Endothelial cell of umbilical vein (primary cell): ENCODE data around the gene GLT8D1. TPM values are rescaled to one million over a fixed set of nuclear protein-coding genes. Genes with fewer than 3 reads are reported as not detected.

ENCODE experiments used
- BruUV-seq: library from RNA; stranded (reverse); fragments of 400-500 nt; replicated peaks from 2 replicates; lab custom pipeline; 2021; lab: Mats Ljungman, UMichigan
- CTCF ChIA-PET: fragments of 300-600, 350-600 bp; sonication (Branson Sonifier 250); formaldehyde crosslinking; loops from one replicate; lab custom pipeline; 2021; ENCODE audit warnings: antibody characterized with exemption, inconsistent platforms; lab: Charles Lee
- POLR2A ChIA-PET: fragments of 300-600, 350-600 bp; sonication (Branson Sonifier 250); formaldehyde crosslinking; loops from one replicate; lab custom pipeline; 2021; ENCODE audit warnings: antibody characterized with exemption, inconsistent platforms; lab: Charles Lee
- DNase-seq: peaks from one replicate; pipeline ENCODE4 v3.0.0-alpha.2; 2011; ENCODE audit warnings: low read depth, low spot score
- FAIRE-seq: peaks from 2 replicates; lab custom pipeline; 2011; peaks lifted over from hg19 to GRCh38; lab: Jason Lieb, UNC
- H2AFZ ChIP-seq: 2 replicates; pipeline ENCODE4 v1.6.0; 2012; ENCODE audit warnings: low read depth, low read length, control low read depth, inconsistent platforms
- H3K27ac ChIP-seq: 2 replicates; pipeline ENCODE4 v1.5.1; 2011; ENCODE audit warnings: low read depth, mild to moderate bottlenecking, control low read depth, low read length, moderate library complexity; ENCODE audit not compliant: insufficient read depth
- H3K27me3 ChIP-seq, 2 experiments: 2 replicates each; pipeline versions ENCODE4 v1.6.0 to v1.6.1; 2011; ENCODE audit warnings: low read length in 2 of 2, mixed read lengths in 1 of 2; ENCODE audit not compliant: control insufficient read depth in 2 of 2, insufficient read depth in 2 of 2
- H3K36me3 ChIP-seq, 2 experiments: 2 replicates in 1 of 2; 3 replicates in 1 of 2; pipeline ENCODE4 v1.5.1; 2011; ENCODE audit warnings: low read length in 2 of 2, mild to moderate bottlenecking in 1 of 2, moderate library complexity in 1 of 2; ENCODE audit not compliant: control insufficient read depth in 2 of 2, insufficient read depth in 2 of 2; ENCODE audit errors: extremely low read depth in 1 of 2
- H3K4me1 ChIP-seq: 3 replicates; pipeline ENCODE4 v1.5.1; 2011; ENCODE audit warnings: mild to moderate bottlenecking, low read length; ENCODE audit not compliant: control insufficient read depth, insufficient read depth; ENCODE audit errors: extremely low read depth
- H3K4me2 ChIP-seq: 2 replicates; pipeline ENCODE4 v1.6.1; 2011; ENCODE audit warnings: low read length, control low read depth, mixed read lengths; ENCODE audit not compliant: insufficient read depth
- H3K4me3 ChIP-seq, 3 experiments: fragments of 200-600 bp in 1 of 3; sonication (generic), shearing (Covaris generic) in 1 of 3; replicated peaks in 1 of 3; 2 replicates each; pipeline ENCODE4 v1.5.1; 2011 to 2016; ENCODE audit warnings: control low read depth in 3 of 3, low read length in 3 of 3, mild to moderate bottlenecking in 2 of 3, inconsistent platforms in 1 of 3, low read depth in 1 of 3, moderate library complexity in 1 of 3; ENCODE audit not compliant: insufficient read depth in 1 of 3
- H3K79me2 ChIP-seq: 2 replicates; pipeline ENCODE4 v1.6.0; 2012; ENCODE audit warnings: low read length, inconsistent platforms; ENCODE audit not compliant: control insufficient read depth, insufficient read depth
- H3K9ac ChIP-seq: replicated peaks from 2 replicates; pipeline ENCODE3; 2011; ENCODE audit warnings: low read length, control low read depth; ENCODE audit not compliant: insufficient read depth; ENCODE audit errors: extremely low read depth
- H3K9me1 ChIP-seq: replicated peaks from 3 replicates; pipeline ENCODE4 v1.6.0; 2011; ENCODE audit warnings: mild to moderate bottlenecking, low read length; ENCODE audit not compliant: control insufficient read depth, insufficient read depth; ENCODE audit errors: extremely low read depth
- H3K9me3 ChIP-seq: replicated peaks from 2 replicates; pipeline ENCODE4 v1.5.1; 2012; ENCODE audit warnings: low read length, inconsistent platforms; ENCODE audit not compliant: control insufficient read depth, insufficient read depth
- H4K20me1 ChIP-seq: replicated peaks from 2 replicates; pipeline ENCODE3; 2011; ENCODE audit warnings: mild to moderate bottlenecking, low read length; ENCODE audit not compliant: control insufficient read depth, insufficient read depth; ENCODE audit errors: extremely low read depth
- EZH2 ChIP-seq: IDR thresholded peaks from 2 replicates; pipeline ENCODE4 v1.6.1; 2012; ENCODE audit warnings: borderline replicate concordance, low read depth, mild to moderate bottlenecking, moderate library complexity, low read length, inconsistent platforms; ENCODE audit not compliant: severe bottlenecking
- FOS ChIP-seq: IDR thresholded peaks from 2 replicates; pipeline ENCODE4 v1.6.1; 2011; ENCODE audit warnings: mild to moderate bottlenecking, low read length, moderate library complexity, borderline replicate concordance; ENCODE audit not compliant: insufficient read depth
- GATA2 ChIP-seq: IDR thresholded peaks from 2 replicates; pipeline ENCODE4 v1.7.0; 2011; ENCODE audit warnings: low read depth, mild to moderate bottlenecking, moderate library complexity, mixed read lengths, low read length; ENCODE audit not compliant: insufficient read length, insufficient read depth
- JUN ChIP-seq: IDR thresholded peaks from 2 replicates; pipeline ENCODE4 v1.6.1; 2011; ENCODE audit warnings: borderline replicate concordance, low read depth; ENCODE audit not compliant: insufficient read length, insufficient read depth
- MYC ChIP-seq: IDR thresholded peaks from one replicate; pipeline ENCODE4 v1.6.1; 2011; ENCODE audit warnings: mild to moderate bottlenecking, low read depth, low read length
- POLR2A ChIP-seq: IDR thresholded peaks from 2 replicates; pipeline ENCODE4 v1.6.1; 2012; ENCODE audit warnings: low read depth, mild to moderate bottlenecking, control low read depth, low read length
- POLR2AphosphoS5 ChIP-seq: IDR thresholded peaks from 2 replicates; pipeline ENCODE4 v1.6.1; 2012; ENCODE audit warnings: low read depth, mild to moderate bottlenecking, control low read depth, low read length, moderate library complexity; ENCODE audit not compliant: insufficient read depth
- dilution Hi-C: fragments of 300-500 bp; cut with MboI; formaldehyde crosslinking; loops from one replicate; pipeline ENCODE4 v1.15.0; 2019; ENCODE audit warnings: low sequenced_read_pairs; ENCODE audit not compliant: extremely low pct_ligation_motif_present
- intact Hi-C: fragments of 100-400 bp; cut with micrococcal nuclease; formaldehyde crosslinking; loops from one replicate; pipeline ENCODE4 v1.10.0; 2022
- polyA plus RNA-seq, 4 experiments: library from polyadenylated mRNA; depleted of rRNA in 3 of 4; stranded (reverse) in 3 of 4; unstranded in 1 of 4; fragments of >200 nt; gene quantifications; 2 replicates each; pipeline versions ENCODE4 v1.2.1 to v1.2.3, GENCODE V29; 2011 to 2012; ENCODE audit warnings: missing spikeins in 1 of 4
- total RNA-seq: library from RNA; stranded (reverse); gene quantifications from 2 replicates; pipeline ENCODE4 v1.2.3, GENCODE V29; 2021
- TF ChIP-seq, protein P1 (sequence below): IDR thresholded peaks from 2 replicates; pipeline ENCODE4 v1.6.1; 2011; ENCODE audit not compliant: insufficient read depth, insufficient read length
- TF ChIP-seq, protein P2 (sequence below), 2 donors: IDR thresholded peaks; 1 replicate in 1 of 2; 2 replicates in 1 of 2; pipeline ENCODE4 v1.5.1; 2011; ENCODE audit warnings: low read length in 2 of 2, mild to moderate bottlenecking in 2 of 2, moderate library complexity in 2 of 2, control low read depth in 1 of 2, inconsistent platforms in 1 of 2, low read depth in 1 of 2; ENCODE audit not compliant: insufficient read depth in 1 of 2; ENCODE audit errors: extremely low read depth in 1 of 2

Gene GLT8D1
- total and polyA plus RNA-seq, 2 donors (not counting 3 experiments of a cell fraction or from before 2014, with no cell fraction given), result 63.7 to 73.5 TPM

- no peak for DNase-seq
- ChIA-PET CTCF (no interaction called here), POLR2A (no interaction called here)
- intact Hi-C loops (no loop called here), dilution Hi-C loops (no loop called here)
- H3K9me3 ChIP-seq, result no peaks in the 10 kb centered on the region
- H3K79me2 ChIP-seq, result no peaks in the 10 kb centered on the region
- no peaks in the 10 kb centered on the region for H3K4me1 ChIP-seq
- no peak overlapping the region for H3K4me3 ChIP-seq
- H4K20me1 ChIP-seq, result no peaks in the 10 kb centered on the region
- H2AFZ ChIP-seq, result no peak overlapping the region
- TF ChIP-seq JUN (no peak), FOS (no peak), MYC (no peak), POLR2A (no peak), POLR2AphosphoS5 (no peak), GATA2 (no peak), EZH2 (no peak)
- TF ChIP-seq, protein P1, sequence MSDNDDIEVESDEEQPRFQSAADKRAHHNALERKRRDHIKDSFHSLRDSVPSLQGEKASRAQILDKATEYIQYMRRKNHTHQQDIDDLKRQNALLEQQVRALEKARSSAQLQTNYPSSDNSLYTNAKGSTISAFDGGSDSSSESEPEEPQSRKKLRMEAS, result no peak
- TF ChIP-seq, protein P2, sequence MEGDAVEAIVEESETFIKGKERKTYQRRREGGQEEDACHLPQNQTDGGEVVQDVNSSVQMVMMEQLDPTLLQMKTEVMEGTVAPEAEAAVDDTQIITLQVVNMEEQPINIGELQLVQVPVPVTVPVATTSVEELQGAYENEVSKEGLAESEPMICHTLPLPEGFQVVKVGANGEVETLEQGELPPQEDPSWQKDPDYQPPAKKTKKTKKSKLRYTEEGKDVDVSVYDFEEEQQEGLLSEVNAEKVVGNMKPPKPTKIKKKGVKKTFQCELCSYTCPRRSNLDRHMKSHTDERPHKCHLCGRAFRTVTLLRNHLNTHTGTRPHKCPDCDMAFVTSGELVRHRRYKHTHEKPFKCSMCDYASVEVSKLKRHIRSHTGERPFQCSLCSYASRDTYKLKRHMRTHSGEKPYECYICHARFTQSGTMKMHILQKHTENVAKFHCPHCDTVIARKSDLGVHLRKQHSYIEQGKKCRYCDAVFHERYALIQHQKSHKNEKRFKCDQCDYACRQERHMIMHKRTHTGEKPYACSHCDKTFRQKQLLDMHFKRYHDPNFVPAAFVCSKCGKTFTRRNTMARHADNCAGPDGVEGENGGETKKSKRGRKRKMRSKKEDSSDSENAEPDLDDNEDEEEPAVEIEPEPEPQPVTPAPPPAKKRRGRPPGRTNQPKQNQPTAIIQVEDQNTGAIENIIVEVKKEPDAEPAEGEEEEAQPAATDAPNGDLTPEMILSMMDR (IDR thresholded peaks at IDR 0.05; ENCODE audit: extremely low read depth in 1 of 2, insufficient read depth in 1 of 2, low read depth in 1 of 2, low read length in 2 of 2), result no peak
- FAIRE-seq, result no peak
- no TSS peak for BruUV-seq
- no peak overlapping the region for H3K27ac ChIP-seq
- peaks cover 0 to 2% of the 10 kb centered on the region in 2 experiments for H3K36me3 ChIP-seq
- no peaks in the 10 kb centered on the region for H3K9me1 ChIP-seq
- no peaks in the 10 kb centered on the region for H3K27me3 ChIP-seq
- H3K4me2 ChIP-seq, result no peak overlapping the region
- H3K9ac ChIP-seq, result no peak overlapping the region
Measured at GRCh38 chr3:52723935-52724334, 18.3 kb upstream of the GLT8D1 start.
